ENCODE measurements around the gene NPY. TPM values are rescaled to one million over a fixed set of nuclear protein-coding genes. Genes with fewer than 3 reads are reported as not detected.
"Not testable (repeated sequence)": the region's sequence is repeated elsewhere in the genome, so short reads cannot be mapped to it uniquely, and the experiment has no call there.

The NPY gene
- total RNA-seq, 1 donor from 2014 or later, result not detected

DNA sequence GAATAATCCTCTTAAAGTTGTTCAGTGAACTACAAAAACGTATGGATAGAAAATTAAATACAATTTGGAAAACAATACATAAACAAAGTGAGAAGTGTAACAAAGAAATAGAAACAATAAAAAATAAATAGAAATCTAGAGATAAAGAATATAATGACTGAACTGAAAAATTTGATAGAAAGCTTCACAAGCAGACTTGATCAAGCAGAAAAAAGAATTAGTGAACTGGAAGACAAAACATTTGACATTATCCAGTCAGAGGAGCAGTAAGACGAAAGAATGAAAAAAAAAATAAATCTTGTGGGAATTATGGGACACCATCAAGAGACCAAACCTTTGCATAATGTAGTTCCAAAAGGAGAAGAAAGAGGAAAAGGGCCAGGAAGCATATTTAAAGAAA is 32.4 kb upstream of the NPY start:
- H3K36me3 ChIP-seq (ENCODE audit: control insufficient read depth, insufficient read depth, low read length), result no peaks in the 10 kb centered on the region
- H3K4me3 ChIP-seq (ENCODE audit: low read depth, low read length), result no peak overlapping the region
- H3K27me3 ChIP-seq (ENCODE audit: control insufficient read depth, insufficient read depth, low read length), result no peaks in the 10 kb centered on the region
- TF ChIP-seq, protein P1, sequence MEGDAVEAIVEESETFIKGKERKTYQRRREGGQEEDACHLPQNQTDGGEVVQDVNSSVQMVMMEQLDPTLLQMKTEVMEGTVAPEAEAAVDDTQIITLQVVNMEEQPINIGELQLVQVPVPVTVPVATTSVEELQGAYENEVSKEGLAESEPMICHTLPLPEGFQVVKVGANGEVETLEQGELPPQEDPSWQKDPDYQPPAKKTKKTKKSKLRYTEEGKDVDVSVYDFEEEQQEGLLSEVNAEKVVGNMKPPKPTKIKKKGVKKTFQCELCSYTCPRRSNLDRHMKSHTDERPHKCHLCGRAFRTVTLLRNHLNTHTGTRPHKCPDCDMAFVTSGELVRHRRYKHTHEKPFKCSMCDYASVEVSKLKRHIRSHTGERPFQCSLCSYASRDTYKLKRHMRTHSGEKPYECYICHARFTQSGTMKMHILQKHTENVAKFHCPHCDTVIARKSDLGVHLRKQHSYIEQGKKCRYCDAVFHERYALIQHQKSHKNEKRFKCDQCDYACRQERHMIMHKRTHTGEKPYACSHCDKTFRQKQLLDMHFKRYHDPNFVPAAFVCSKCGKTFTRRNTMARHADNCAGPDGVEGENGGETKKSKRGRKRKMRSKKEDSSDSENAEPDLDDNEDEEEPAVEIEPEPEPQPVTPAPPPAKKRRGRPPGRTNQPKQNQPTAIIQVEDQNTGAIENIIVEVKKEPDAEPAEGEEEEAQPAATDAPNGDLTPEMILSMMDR (IDR thresholded peaks at IDR 0.05; ENCODE audit: insufficient read depth, low read length, poor library complexity, severe bottlenecking), result no peak
- DNase-seq (ENCODE audit: low read depth), result no peak

DNA sequence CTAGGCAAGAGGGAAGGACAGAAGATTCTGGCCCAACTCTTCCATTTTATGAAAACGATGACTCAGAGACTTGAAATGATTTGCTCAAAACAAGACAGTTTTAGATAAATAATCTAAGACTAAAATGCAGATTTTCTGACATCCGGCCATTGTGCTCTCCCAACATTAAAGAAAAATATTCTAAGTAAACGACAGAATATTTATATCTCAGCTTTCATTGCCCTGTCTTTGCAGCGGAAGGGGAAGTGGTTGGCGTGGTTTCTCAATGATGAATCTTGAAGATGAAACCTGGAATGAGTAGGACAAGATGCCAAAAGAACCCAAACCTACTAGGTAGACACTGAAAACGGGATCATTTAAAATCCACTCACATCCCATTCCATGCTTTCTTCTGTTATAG is 28.9 kb upstream of the NPY start:
- Histone ChIP-seq H3K27me3 (ENCODE audit: control insufficient read depth, insufficient read depth, low read length) (no peaks in the 10 kb centered on the region), H3K36me3 (ENCODE audit: control insufficient read depth, insufficient read depth, low read length) (no peaks in the 10 kb centered on the region), H3K4me3 (ENCODE audit: low read depth, low read length) (no peak overlapping the region)
- TF ChIP-seq, protein P1 (IDR thresholded peaks at IDR 0.05; ENCODE audit: insufficient read depth, low read length, poor library complexity, severe bottlenecking), result no peak
- no peak for DNase-seq (ENCODE audit: low read depth)

DNA sequence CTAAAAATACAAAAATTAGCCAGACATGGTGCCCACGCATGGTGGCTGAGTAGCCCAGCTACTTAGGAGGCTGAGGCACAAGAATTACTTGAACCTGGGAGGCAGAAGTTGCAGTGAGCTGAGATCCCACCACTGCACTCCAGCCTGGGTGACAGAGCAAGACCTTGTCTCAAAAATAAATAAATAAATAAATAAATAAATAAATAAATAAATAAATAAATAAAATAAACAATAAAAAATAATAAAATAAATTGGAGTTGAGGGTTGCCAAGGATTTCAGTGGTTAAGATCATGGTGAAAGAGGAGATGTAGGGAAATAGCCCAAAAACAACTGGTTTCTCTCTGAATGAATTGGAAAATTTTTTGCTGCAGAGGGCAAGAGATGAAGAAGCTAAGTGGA is 25.7 kb upstream of the NPY start:
- not testable (repeated sequence) for DNase-seq (ENCODE audit: low read depth); H3K36me3 ChIP-seq (ENCODE audit: control insufficient read depth, insufficient read depth, low read length); H3K27me3 ChIP-seq (ENCODE audit: control insufficient read depth, insufficient read depth, low read length); H3K4me3 ChIP-seq (ENCODE audit: low read depth, low read length)

DNA sequence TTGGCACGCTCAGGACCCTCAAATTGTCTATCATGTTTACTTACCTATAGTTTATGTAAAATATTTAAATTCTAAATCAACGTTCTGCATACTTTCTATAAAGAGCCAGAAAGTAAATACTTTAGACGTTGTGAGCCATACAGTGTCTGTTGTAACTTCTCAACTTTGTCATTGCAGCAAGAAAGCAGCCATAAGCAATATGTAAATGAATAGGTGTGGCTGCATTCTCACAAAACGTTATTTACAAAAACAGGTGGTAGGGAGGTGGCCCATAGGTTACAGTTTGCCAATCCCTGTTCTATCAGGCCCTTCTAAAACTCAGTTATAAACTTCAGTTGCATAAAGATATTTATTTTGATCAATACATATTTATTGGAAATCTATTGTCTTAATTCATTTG is 12.1 kb upstream of the NPY start:
- H3K36me3 ChIP-seq (ENCODE audit: control insufficient read depth, insufficient read depth, low read length), result no peaks in the 10 kb centered on the region
- TF ChIP-seq, protein P1 (IDR thresholded peaks at IDR 0.05; ENCODE audit: insufficient read depth, low read length, poor library complexity, severe bottlenecking), result no peak
- no peak for DNase-seq (ENCODE audit: low read depth)
- no peaks in the 10 kb centered on the region for H3K27me3 ChIP-seq (ENCODE audit: control insufficient read depth, insufficient read depth, low read length)
- no peak overlapping the region for H3K4me3 ChIP-seq (ENCODE audit: low read depth, low read length)

DNA sequence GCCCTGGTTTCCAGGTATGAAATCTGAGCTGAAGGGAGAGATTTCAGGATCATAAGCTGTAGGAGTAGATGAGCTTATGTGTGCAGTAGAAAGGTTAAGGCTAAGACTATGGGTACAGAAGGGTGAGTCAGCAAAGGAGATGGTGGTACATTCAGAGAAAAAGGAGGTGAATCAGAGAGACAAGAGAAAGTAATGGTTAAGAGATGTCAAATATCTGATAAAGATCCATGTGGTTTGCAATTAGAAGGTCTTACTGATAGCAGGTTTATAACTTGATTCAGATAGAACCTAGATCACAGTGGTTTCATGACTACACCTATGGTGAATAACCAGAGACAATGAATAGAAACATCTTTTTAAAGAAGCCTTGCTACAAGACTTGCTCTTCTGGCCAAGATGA is 4.5 kb upstream of the NPY start:
- Histone ChIP-seq H3K4me3 (ENCODE audit: low read depth, low read length) (no peak overlapping the region), H3K27me3 (ENCODE audit: control insufficient read depth, insufficient read depth, low read length) (peaks cover 23% of the 10 kb centered on the region), H3K36me3 (ENCODE audit: control insufficient read depth, insufficient read depth, low read length) (no peaks in the 10 kb centered on the region)
- TF ChIP-seq, protein P1 (IDR thresholded peaks at IDR 0.05; ENCODE audit: insufficient read depth, low read length, poor library complexity, severe bottlenecking), result no peak
- no peak for DNase-seq (ENCODE audit: low read depth)

DNA sequence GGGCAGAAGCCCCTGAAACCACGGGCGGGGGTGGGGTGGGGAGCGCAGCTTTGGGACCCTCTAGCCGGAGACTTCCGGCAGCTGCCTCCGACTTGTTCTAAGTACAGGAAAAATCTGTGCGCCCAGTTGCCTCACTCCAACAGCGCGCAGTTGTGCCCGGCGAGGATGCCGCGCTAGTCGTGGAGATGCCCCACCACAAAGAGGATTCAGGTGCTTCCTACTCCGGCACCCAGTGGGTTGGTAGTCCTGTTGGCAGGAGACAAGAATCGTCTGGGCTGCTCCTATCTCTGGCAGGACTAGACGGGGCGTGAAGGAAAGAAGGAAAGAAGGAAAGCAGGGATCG is 465 bp upstream of the NPY start:
- TF ChIP-seq, protein P1 (IDR thresholded peaks at IDR 0.05; ENCODE audit: insufficient read depth, low read length, poor library complexity, severe bottlenecking), result no peak
- no peaks in the 10 kb centered on the region for H3K36me3 ChIP-seq (ENCODE audit: control insufficient read depth, insufficient read depth, low read length)
- H3K27me3 ChIP-seq (ENCODE audit: control insufficient read depth, insufficient read depth, low read length), result peaks cover 41% of the 10 kb centered on the region
- no peak for DNase-seq (ENCODE audit: low read depth)
- H3K4me3 ChIP-seq (ENCODE audit: low read depth, low read length), result peak overlapping the region; percentile 4

Measured in kidney epithelial cell (primary cell).